Natural killer cell (primary cell): ENCODE data around the gene CHSY1. TPM values are rescaled to one million over a fixed set of nuclear protein-coding genes. Genes with fewer than 3 reads are reported as not detected.

Experiments used
- ATAC-seq, 3 donors: fragments of 150-1000 bp in 2 of 3; fragments of 200-7000 bp in 1 of 3; cut with Tn5 transposase; 1 replicate in 1 of 3; 2 replicates in 2 of 3; pipeline ENCODE4 v1.10.0; 2021; ENCODE audit warnings: mild to moderate bottlenecking in 2 of 3, moderate library complexity in 2 of 3
- DNase-seq, 2 donors: peaks; one replicate each; pipeline versions ENCODE4 v3.0.0 to v3.0.0-alpha.2; 2013 to 2021; ENCODE audit warnings: mixed read lengths in 1 of 2
- H3K27ac ChIP-seq: one replicate; pipeline ENCODE4 v1.5.1; 2013; ENCODE audit warnings: mild to moderate bottlenecking, low read length
- H3K27me3 ChIP-seq: one replicate; pipeline ENCODE4 v1.6.1; 2013; ENCODE audit warnings: low read length; ENCODE audit not compliant: control insufficient read depth, insufficient read depth
- H3K36me3 ChIP-seq: one replicate; pipeline ENCODE4 v1.6.1; 2013; ENCODE audit warnings: low read length; ENCODE audit not compliant: control insufficient read depth, insufficient read depth
- H3K4me1 ChIP-seq: one replicate; pipeline ENCODE4 v1.6.1; 2013; ENCODE audit warnings: low read length; ENCODE audit not compliant: control insufficient read depth, insufficient read depth
- H3K4me3 ChIP-seq: one replicate; pipeline ENCODE4 v1.5.1; 2013; ENCODE audit warnings: low read length
- H3K9me3 ChIP-seq: one replicate; pipeline ENCODE4 v1.6.1; 2013; ENCODE audit warnings: low read length; ENCODE audit not compliant: control insufficient read depth, insufficient read depth
- H3K27ac Mint-ChIP-seq, 2 donors: one replicate each; pipeline ENCODE4 v1.8.0; 2022; ENCODE audit warnings: mild to moderate bottlenecking in 2 of 2, mixed read lengths in 2 of 2, moderate library complexity in 1 of 2
- H3K27me3 Mint-ChIP-seq, 2 donors: one replicate each; pipeline ENCODE4 v1.8.0; 2022; ENCODE audit warnings: low read depth in 2 of 2, mixed read lengths in 2 of 2
- H3K36me3 Mint-ChIP-seq: one replicate; pipeline ENCODE4 v1.8.0; 2022; ENCODE audit warnings: mixed read lengths
- H3K4me1 Mint-ChIP-seq, 2 donors: one replicate each; pipeline ENCODE4 v1.8.0; 2022; ENCODE audit warnings: mixed read lengths in 2 of 2
- H3K4me3 Mint-ChIP-seq: one replicate; pipeline ENCODE4 v1.8.0; 2022; ENCODE audit warnings: mild to moderate bottlenecking, moderate library complexity, mixed read lengths
- H3K9me3 Mint-ChIP-seq, 2 donors: one replicate each; pipeline ENCODE4 v1.8.0; 2022; ENCODE audit warnings: mixed read lengths in 2 of 2
- whole genome bisulfite sequencing: methylation state at CpG from one replicate; pipeline ENCODE4 v1.1.7; 2013; ENCODE audit warnings: missing lambda C conversion rate; ENCODE audit not compliant: insufficient coverage; 5-methylcytosine and 5-hydroxymethylcytosine counted together
- intact Hi-C: fragments of 100-400 bp; cut with micrococcal nuclease; formaldehyde crosslinking; loops from one replicate; pipeline ENCODE4 v1.14.2; 2022
- total RNA-seq, 4 donors: library from RNA; stranded (reverse); fragments of 120-200 nt in 1 of 4; gene quantifications; one replicate each; pipeline versions ENCODE4 v1.2.3 to v1.2.4, GENCODE V29; 2013 to 2022
- TF ChIP-seq, protein P1 (sequence below): fragments of 200-600 bp; IDR thresholded peaks from one replicate; pipeline ENCODE4 v1.8.0; 2022; ENCODE audit warnings: antibody characterized with exemption

CHSY1 gene
- total RNA-seq, 3 donors from 2014 or later (not counting 1 experiment from before 2014, with no cell fraction given): 21.1 to 32.5 (median 30.8) TPM

DNA sequence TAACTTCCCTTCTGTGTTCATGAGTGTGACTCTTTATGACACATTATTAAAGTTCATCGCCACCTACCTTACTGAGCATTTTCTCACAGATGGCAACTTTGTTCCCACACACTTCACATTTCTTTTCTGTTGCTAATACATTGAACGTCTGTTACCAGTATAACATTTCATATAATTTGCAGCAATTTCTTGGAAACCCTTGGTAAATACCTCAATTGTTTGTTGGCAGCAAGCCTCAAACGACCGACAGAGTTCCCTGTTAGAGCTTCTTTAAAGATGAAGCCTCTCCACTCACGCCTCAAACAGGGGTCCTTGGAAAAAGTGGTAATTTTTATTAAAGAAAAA lies 3.2 kb upstream of the CHSY1 start:
- H3K27me3 Mint-ChIP-seq: peaks cover 5 to 18% of the 10 kb centered on the region in 2 donors
- intact Hi-C loops: no loop called here
- DNase-seq: no peak
- Histone ChIP-seq H3K27ac (no peak overlapping the region), H3K36me3 (no peaks in the 10 kb centered on the region), H3K9me3 (no peaks in the 10 kb centered on the region), H3K4me1 (peaks cover 13% of the 10 kb centered on the region), H3K27me3 (no peaks in the 10 kb centered on the region), H3K4me3 (no peak overlapping the region)
- H3K4me3 Mint-ChIP-seq: no peak overlapping the region
- H3K36me3 Mint-ChIP-seq: no peaks in the 10 kb centered on the region
- no peak overlapping the region for H3K27ac Mint-ChIP-seq
- ATAC-seq: no peak
- peaks cover 16 to 22% of the 10 kb centered on the region in 2 donors for H3K4me1 Mint-ChIP-seq
- H3K9me3 Mint-ChIP-seq: no peaks in the 10 kb centered on the region
- TF ChIP-seq, protein P1, sequence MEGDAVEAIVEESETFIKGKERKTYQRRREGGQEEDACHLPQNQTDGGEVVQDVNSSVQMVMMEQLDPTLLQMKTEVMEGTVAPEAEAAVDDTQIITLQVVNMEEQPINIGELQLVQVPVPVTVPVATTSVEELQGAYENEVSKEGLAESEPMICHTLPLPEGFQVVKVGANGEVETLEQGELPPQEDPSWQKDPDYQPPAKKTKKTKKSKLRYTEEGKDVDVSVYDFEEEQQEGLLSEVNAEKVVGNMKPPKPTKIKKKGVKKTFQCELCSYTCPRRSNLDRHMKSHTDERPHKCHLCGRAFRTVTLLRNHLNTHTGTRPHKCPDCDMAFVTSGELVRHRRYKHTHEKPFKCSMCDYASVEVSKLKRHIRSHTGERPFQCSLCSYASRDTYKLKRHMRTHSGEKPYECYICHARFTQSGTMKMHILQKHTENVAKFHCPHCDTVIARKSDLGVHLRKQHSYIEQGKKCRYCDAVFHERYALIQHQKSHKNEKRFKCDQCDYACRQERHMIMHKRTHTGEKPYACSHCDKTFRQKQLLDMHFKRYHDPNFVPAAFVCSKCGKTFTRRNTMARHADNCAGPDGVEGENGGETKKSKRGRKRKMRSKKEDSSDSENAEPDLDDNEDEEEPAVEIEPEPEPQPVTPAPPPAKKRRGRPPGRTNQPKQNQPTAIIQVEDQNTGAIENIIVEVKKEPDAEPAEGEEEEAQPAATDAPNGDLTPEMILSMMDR: no peak
- 58% methylated on average over 5 of the region's 5 CpGs for WGBS

DNA sequence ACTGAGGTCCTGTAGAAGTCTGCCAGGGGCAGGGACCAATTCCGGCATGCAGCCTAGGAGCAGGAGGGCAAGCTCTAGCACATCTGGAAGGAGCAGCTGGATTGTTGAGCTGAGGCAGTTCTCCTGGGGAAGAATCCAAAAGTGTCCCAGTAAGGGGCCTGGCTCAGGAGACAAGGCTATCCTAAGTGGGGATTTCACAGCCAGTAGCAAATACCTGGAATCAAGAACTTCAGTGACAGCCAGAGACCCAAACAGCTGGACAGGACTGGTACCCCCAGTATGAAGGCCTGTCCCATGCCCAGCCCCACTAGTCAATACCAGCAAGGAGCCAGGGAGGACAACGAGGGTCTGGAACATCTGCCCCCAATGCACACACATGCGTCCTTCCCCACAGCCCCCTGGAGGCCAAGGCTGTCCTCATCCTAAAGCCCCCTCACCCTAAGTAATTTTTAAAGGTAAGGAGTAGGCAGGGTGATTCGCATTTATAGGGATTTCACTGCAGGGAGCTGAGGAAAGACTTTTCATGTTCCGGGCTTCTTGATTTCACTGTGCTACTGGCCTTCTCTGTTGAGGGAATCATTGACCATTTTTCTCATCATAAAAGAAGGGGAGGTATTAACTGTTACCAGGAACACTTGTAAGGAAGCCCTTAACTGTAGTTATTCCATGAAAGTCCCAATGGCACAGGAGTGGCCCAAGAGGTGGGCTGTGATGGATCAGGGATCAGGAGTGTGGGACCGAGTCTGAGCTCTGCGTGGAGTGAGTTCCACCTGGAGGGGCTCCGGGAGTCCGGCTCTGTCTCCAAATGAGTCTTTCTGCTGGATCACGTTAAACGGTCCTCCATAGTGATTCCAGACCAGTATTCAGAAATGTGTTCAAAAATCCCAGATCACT lies 2.6 kb upstream of the CHSY1 start:
- no peak overlapping the region for H3K27ac ChIP-seq
- intact Hi-C loops: no loop called here
- WGBS: 91% methylated on average over 10 of the region's 11 CpGs
- H3K4me3 ChIP-seq: no peak overlapping the region
- peaks cover 2 to 15% of the 10 kb centered on the region in 2 donors for H3K27me3 Mint-ChIP-seq
- no peak overlapping the region for H3K27ac Mint-ChIP-seq
- H3K4me1 Mint-ChIP-seq: peaks cover 20 to 28% of the 10 kb centered on the region in 2 donors
- H3K27me3 ChIP-seq: no peaks in the 10 kb centered on the region
- no peaks in the 10 kb centered on the region for H3K9me3 ChIP-seq
- H3K4me1 ChIP-seq: peaks cover 18% of the 10 kb centered on the region
- no peaks in the 10 kb centered on the region for H3K36me3 Mint-ChIP-seq
- H3K36me3 ChIP-seq: no peaks in the 10 kb centered on the region
- TF ChIP-seq, protein P1: no peak
- H3K9me3 Mint-ChIP-seq: no peaks in the 10 kb centered on the region
- DNase-seq: no peak
- H3K4me3 Mint-ChIP-seq: no peak overlapping the region
- no peak for ATAC-seq

DNA sequence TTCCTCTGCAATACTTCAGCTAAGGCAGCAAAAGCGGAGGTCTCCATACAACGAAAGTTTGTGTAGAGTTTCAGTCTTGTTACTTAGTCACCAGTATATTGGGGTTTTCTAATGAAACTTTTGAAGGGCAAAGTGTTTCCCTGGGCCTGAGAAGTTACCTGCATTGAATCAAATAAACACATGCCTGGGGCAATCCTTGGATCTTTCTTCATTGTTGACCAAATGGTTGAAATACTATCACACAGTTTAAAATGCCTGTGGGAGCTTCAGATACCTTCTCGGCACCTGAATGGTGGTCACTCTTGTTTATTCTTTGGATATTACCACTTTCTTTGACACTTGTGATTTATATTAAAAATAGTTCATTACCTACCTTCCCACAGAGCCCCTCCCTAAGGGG lies 988 bp upstream of the CHSY1 start:
- intact Hi-C loops: no loop called here

More for the DNA sequence above, 988 bp upstream of the CHSY1 start:
- H3K4me3 Mint-ChIP-seq: peak overlapping the region; percentile 90
- H3K9me3 Mint-ChIP-seq: no peaks in the 10 kb centered on the region
- H3K9me3 ChIP-seq: no peaks in the 10 kb centered on the region
- no peaks in the 10 kb centered on the region for H3K27me3 ChIP-seq
- WGBS: 42% methylated on average over 3 of the region's 3 CpGs
- no peaks in the 10 kb centered on the region for H3K27me3 Mint-ChIP-seq
- peaks cover 20% of the 10 kb centered on the region for H3K4me1 ChIP-seq
- no peaks in the 10 kb centered on the region for H3K36me3 ChIP-seq
- H3K4me3 ChIP-seq: no peak overlapping the region
- H3K36me3 Mint-ChIP-seq: no peaks in the 10 kb centered on the region
- ATAC-seq: no peak
- peak overlapping the region; percentile 76 to 88 for H3K27ac Mint-ChIP-seq
- peaks cover 25 to 32% of the 10 kb centered on the region in 2 donors for H3K4me1 Mint-ChIP-seq
- DNase-seq: no peak
- TF ChIP-seq, protein P1: no peak
- no peak overlapping the region for H3K27ac ChIP-seq
